Measurements from ENCODE around the gene PPOX.
A peak's percentile ranks its signal among the peaks of the same experiment; 100 is the strongest.

PPOX gene

GRCh38 chr1:161153682-161154337 lies 12.4 kb upstream of the PPOX start, which contains the start of gene UFC1:
UFC1 (plus strand) TSS chr1:161153978; CDS start chr1:161153998, 20 bp downstream.
- peak; percentile 88 for DNase-seq

- DNase-seq = no peak
Observed at GRCh38 chr1:161157867-161158266, 8.4 kb upstream of the PPOX start.

GRCh38 chr1:161158316-161159010 lies 7.8 kb upstream of the PPOX start:
- no peak for DNase-seq

GRCh38 chr1:161159087-161159912 lies 6.9 kb upstream of the PPOX start, which contains the start of gene USP21:
USP21 (plus strand) TSS chr1:161159500; CDS start chr1:161160641, 1,141 bp downstream.
- peak; percentile 88 for DNase-seq

GRCh38 chr1:161159913-161160243 lies 6.3 kb upstream of the PPOX start:
- no peak for DNase-seq

GRCh38 chr1:161160671-161161145 lies 5.5 kb upstream of the PPOX start:
- no peak for DNase-seq

- DNase-seq = no peak
Observed at GRCh38 chr1:161161652-161162051, 4.6 kb upstream of the PPOX start.

GRCh38 chr1:161162052-161162451 lies 4.2 kb upstream of the PPOX start:
- DNase-seq = no peak

GRCh38 chr1:161162806-161163205 lies 3.4 kb upstream of the PPOX start:
- DNase-seq = no peak

GRCh38 chr1:161163793-161164192 lies 2.4 kb upstream of the PPOX start:
- DNase-seq = no peak

- DNase-seq = no peak
Observed at GRCh38 chr1:161164901-161165610, 1.2 kb upstream of the PPOX start.

GRCh38 chr1:161166669-161167548 lies 683 bp downstream of the PPOX start:
- no peak for DNase-seq

GRCh38 chr1:161168906-161169305 lies 2.7 kb downstream of the PPOX start:
- no peak for DNase-seq

- no peak for DNase-seq
Observed at GRCh38 chr1:161171191-161171590, 5.0 kb downstream of the PPOX start.

GRCh38 chr1:161171696-161172095 lies 5.5 kb downstream of the PPOX start:
- DNase-seq = no peak

- DNase-seq = no peak
Observed at GRCh38 chr1:161172349-161172748, 6.1 kb downstream of the PPOX start.

GRCh38 chr1:161172776-161173376 lies 6.7 kb downstream of the PPOX start:
- DNase-seq = peak; percentile 98

- DNase-seq = no peak
Observed at GRCh38 chr1:161173711-161174110, 7.5 kb downstream of the PPOX start.

- no peak for DNase-seq
Observed at GRCh38 chr1:161174911-161175310, 8.7 kb downstream of the PPOX start.

- DNase-seq = no peak
Observed at GRCh38 chr1:161175771-161176453, 9.7 kb downstream of the PPOX start.

Measured in fibroblast of upper back skin (primary cell).